Kidney (tissue), 14 donors: ENCODE measurements around the gene DOCK6. TPM values are rescaled to one million over a fixed set of nuclear protein-coding genes. Genes with fewer than 3 reads are reported as not detected.

Experiments
- DNase-seq, 5 donors: peaks; one replicate each; pipeline ENCODE4 v3.0.0-alpha.2; 2013 to 2020
- FAIRE-seq: peaks from 2 replicates; lab custom pipeline; 2012; peaks lifted over from hg19 to GRCh38; lab: Jason Lieb, UNC
- H3K27ac ChIP-seq, 2 donors: one replicate each; pipeline ENCODE4 v1.7.0; 2013; ENCODE audit warnings: low read depth in 2 of 2, low read length in 2 of 2, inconsistent platforms in 1 of 2
- H3K27me3 ChIP-seq: one replicate; pipeline ENCODE4 v1.7.1; 2013; ENCODE audit warnings: low read length, inconsistent platforms; ENCODE audit not compliant: control insufficient read depth, insufficient read depth
- H3K36me3 ChIP-seq, 3 donors: one replicate each; pipeline versions ENCODE4 v1.7.0 to v1.7.1; 2013; ENCODE audit warnings: low read length in 3 of 3, control low read depth in 1 of 3, inconsistent platforms in 1 of 3; ENCODE audit not compliant: insufficient read depth in 3 of 3, control insufficient read depth in 2 of 3
- H3K4me1 ChIP-seq, 3 donors: one replicate each; pipeline versions ENCODE4 v1.7.0 to v1.7.1; 2013; ENCODE audit warnings: low read length in 3 of 3, inconsistent platforms in 1 of 3, low read depth in 1 of 3; ENCODE audit not compliant: control insufficient read depth in 2 of 3, insufficient read depth in 2 of 3
- H3K4me3 ChIP-seq, 3 donors: one replicate each; pipeline versions ENCODE4 v1.7.0 to v1.8.1; 2013; ENCODE audit warnings: low read length in 3 of 3, control low read depth in 1 of 3, inconsistent platforms in 1 of 3
- H3K9ac ChIP-seq, 3 donors: one replicate each; pipeline versions ENCODE4 v1.7.0 to v1.7.1; 2013; ENCODE audit warnings: low read length in 3 of 3, control low read depth in 1 of 3, inconsistent platforms in 1 of 3
- H3K9me3 ChIP-seq, 3 donors: one replicate each; pipeline versions ENCODE4 v1.7.0 to v1.7.1; 2013; ENCODE audit warnings: low read length in 3 of 3, control low read depth in 1 of 3, inconsistent platforms in 1 of 3; ENCODE audit not compliant: control insufficient read depth in 2 of 3, insufficient read depth in 1 of 3
- CTCF ChIP-seq: IDR thresholded peaks from 3 replicates; pipeline ENCODE4 v1.5.1; 2012; ENCODE audit warnings: mild to moderate bottlenecking, moderate library complexity, borderline replicate concordance; ENCODE audit not compliant: insufficient read depth; ENCODE audit errors: extremely low read depth
- intact Hi-C: fragments of 100-400 bp; cut with DNase I; formaldehyde crosslinking; loops from one replicate; pipeline ENCODE4 v1.11.1; 2022
- polyA plus RNA-seq: library from polyadenylated mRNA; stranded (reverse); fragments of 350-450 nt; fragmentation: Illumina TruSeq; extraction: RNeasy Lipid Tissue Mini Kit (QIAGEN cat#74804); gene quantifications from one replicate; pipeline ENCODE4 v1.2.3, GENCODE V29; 2014; ENCODE audit warnings: low read depth, low replicate concordance; ENCODE audit not compliant: insufficient read depth
- total RNA-seq: library from RNA; stranded (reverse); fragmentation: NEBNext Ultra II Directional; extraction: Animal tissue kit (Norgen Biotek cat#: 25700); gene quantifications from one replicate; pipeline ENCODE4 v1.2.1, GENCODE V29; 2021
- donor health status: control.
- donor health status: control.
- donor health status: control.
- donor health status: control.
- donor health status: control.
- donor health status: DM: yes; HTN: yes; CAD: no.
- donor health status: Normal renal cell carcinoma (clear cell type).

The DOCK6 gene
- total and polyA plus RNA-seq, 2 donors from 2014 or later = 45.8 to 112 TPM

- peaks cover 0 to 12% (median 2%) of the 10 kb centered on the region in 3 donors for H3K4me1 ChIP-seq
- H3K4me3 ChIP-seq = no peak overlapping the region
- H3K9me3 ChIP-seq = no peaks in the 10 kb centered on the region
- no peaks in the 10 kb centered on the region for H3K27me3 ChIP-seq
- no peak for TF ChIP-seq CTCF
- no peaks in the 10 kb centered on the region for H3K36me3 ChIP-seq
- H3K9ac ChIP-seq = no peak overlapping the region
- intact Hi-C loops = no loop called here
- DNase-seq (no peak), FAIRE-seq (no peak)
- H3K27ac ChIP-seq = no peak overlapping the region
These were observed 3.5 kb upstream of the DOCK6 start for GRCh38 chr19:11265785-11266236.

- H3K27me3 ChIP-seq = no peaks in the 10 kb centered on the region
- no peak for TF ChIP-seq CTCF
- intact Hi-C loops = no loop called here
- H3K9me3 ChIP-seq = no peaks in the 10 kb centered on the region
- H3K36me3 ChIP-seq = no peaks in the 10 kb centered on the region
- no peak overlapping the region for H3K4me3 ChIP-seq
- peak overlapping the region in 1 of 2 donors; percentile 32 for H3K27ac ChIP-seq
- peaks cover 0 to 12% (median 2%) of the 10 kb centered on the region in 3 donors for H3K4me1 ChIP-seq
- DNase-seq (no peak), FAIRE-seq (no peak)
- no peak overlapping the region for H3K9ac ChIP-seq
These were observed 3.0 kb upstream of the DOCK6 start for GRCh38 chr19:11265177-11265784.

- Histone ChIP-seq H3K9me3 (no peaks in the 10 kb centered on the region), H3K36me3 (no peaks in the 10 kb centered on the region), H3K27ac (peak overlapping the region; percentile 32 to 60), H3K27me3 (no peaks in the 10 kb centered on the region), H3K4me3 (peak overlapping the region in 1 of 3 donors; percentile 6), H3K4me1 (peaks cover 0 to 12% (median 2%) of the 10 kb centered on the region in 3 donors), H3K9ac (no peak overlapping the region)
- peak; percentile 82 to 95 (median 87) for DNase-seq
- no peak for TF ChIP-seq CTCF
- intact Hi-C loops = no loop called here
- no peak for FAIRE-seq
These were observed 2.3 kb upstream of the DOCK6 start for GRCh38 chr19:11264452-11265176.
